ENCODE results near the gene TMEM231.

DNA sequence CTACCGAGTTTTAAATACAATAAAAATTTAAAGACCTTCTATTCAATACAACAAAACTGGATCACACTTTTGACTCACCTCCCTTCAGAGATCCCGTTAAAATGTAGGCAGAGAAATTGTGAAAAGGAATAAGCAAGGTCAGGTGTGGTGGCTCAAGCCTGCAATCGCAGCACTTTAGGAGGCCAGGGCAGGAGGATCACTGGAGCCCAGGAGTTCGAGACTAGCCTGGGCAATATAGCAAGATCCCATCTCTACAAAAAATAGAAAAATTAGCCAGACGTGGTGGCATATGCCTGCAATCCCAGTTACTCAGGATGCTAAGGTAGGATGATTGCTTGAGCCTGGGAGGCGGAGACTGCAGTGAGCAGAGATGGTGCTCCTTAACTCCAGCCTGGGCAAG, 36.9 kb downstream of the TMEM231 start:
- TF ChIP-seq, protein P1, sequence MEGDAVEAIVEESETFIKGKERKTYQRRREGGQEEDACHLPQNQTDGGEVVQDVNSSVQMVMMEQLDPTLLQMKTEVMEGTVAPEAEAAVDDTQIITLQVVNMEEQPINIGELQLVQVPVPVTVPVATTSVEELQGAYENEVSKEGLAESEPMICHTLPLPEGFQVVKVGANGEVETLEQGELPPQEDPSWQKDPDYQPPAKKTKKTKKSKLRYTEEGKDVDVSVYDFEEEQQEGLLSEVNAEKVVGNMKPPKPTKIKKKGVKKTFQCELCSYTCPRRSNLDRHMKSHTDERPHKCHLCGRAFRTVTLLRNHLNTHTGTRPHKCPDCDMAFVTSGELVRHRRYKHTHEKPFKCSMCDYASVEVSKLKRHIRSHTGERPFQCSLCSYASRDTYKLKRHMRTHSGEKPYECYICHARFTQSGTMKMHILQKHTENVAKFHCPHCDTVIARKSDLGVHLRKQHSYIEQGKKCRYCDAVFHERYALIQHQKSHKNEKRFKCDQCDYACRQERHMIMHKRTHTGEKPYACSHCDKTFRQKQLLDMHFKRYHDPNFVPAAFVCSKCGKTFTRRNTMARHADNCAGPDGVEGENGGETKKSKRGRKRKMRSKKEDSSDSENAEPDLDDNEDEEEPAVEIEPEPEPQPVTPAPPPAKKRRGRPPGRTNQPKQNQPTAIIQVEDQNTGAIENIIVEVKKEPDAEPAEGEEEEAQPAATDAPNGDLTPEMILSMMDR (conservative IDR thresholded peaks at IDR 0.05; ENCODE audit: low read depth, low read length) = no peak
- TF ChIP-seq EZH2 (IDR thresholded peaks at IDR 0.05; ENCODE audit: borderline replicate concordance, low read depth, low read length, poor library complexity, severe bottlenecking) = no peak

All from A673 (cell line).